Activated T-cell treated with anti-CD3 and anti-CD28 coated beads for 24 hours (primary cell): ENCODE measurements around the gene BASP1.
"Not testable (repeated sequence)": the region's sequence is repeated elsewhere in the genome, so short reads cannot be mapped to it uniquely, and the experiment has no call there.

Source experiments
- DNase-seq: peaks from one replicate; pipeline ENCODE4 v3.0.0-alpha.2; 2020; ENCODE audit warnings: low read depth

The BASP1 gene

GRCh38 chr5:17289681-17290539, 72.5 kb downstream of the BASP1 start:
- DNase-seq, result no peak

DNA sequence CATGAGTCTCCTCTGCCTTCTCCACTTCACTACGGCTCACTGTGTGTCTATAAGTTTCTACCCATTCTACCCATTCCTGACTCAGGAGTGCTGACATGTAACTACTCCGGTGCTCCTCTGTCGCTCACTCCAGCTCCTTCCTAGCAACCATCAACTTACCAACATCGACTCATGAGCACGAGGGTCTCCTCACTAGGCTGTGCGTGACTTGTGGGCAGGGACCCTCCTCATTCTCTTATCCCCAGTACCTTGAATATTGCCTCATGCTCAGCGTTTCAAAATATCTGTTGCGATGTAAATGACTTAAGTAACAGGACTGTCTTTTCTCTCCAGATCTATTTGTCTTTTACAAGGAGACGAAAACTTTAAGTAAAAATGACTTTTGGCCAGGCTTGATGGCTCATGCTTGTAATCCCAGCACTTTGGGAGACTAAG, 73.1 kb downstream of the BASP1 start:
- DNase-seq, result no peak

DNA sequence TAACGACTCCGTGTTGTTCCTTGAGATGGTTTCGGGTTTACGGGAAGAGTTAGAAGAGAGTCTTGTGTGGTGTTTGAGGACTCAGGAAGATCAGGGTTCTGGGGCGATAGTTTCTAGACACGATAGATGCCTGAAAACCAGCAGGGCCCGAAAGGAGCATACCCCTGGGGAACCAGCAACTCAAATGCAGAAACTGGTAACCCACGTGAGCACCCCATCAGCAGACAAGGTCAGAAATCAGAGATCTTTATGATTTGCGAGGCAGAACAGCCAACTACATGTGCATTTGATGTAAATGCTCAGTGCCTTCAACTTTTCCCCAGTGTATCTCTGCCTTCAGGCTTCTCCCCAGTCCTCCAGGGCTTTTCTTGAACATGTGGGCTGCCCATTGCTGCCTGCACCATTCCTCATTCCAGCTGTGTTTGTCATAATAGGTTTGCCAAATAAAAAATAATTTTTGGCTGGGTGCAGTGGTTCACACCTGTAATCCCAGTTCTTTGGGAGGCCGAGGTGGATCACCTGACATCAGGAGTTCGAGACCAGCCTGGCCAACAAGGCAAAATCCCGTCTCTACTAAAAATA, 75.1 kb downstream of the BASP1 start:
- no peak for DNase-seq

GRCh38 chr5:17294639-17295311, 77.3 kb downstream of the BASP1 start:
- no peak for DNase-seq

DNA sequence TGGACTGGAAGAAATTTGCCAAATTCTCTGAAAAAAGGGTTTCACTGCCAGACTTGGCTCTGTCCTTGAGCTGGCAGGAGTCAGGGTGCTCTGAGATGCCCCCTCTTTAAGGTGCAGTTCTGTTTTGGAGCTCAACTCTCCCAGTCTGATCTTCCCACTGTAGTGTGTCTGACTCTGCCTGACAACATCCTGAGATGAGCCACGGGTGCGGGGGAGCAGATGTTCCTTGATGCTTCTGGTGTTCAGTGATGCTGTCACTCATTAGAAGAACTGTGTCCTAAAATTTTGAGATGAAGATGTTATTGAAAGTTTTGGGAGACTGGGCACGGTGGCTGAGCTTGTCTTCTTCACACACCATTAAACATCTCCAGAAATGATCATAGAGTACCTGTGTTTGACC, 78.2 kb downstream of the BASP1 start:
- DNase-seq, result no peak

- DNase-seq, result no peak
These were observed 84.7 kb downstream of the BASP1 start for GRCh38 chr5:17302106-17302505.

- no peak for DNase-seq
These were observed 85.2 kb downstream of the BASP1 start for GRCh38 chr5:17302604-17303003.

GRCh38 chr5:17304282-17304681, 86.9 kb downstream of the BASP1 start:
- no peak for DNase-seq

GRCh38 chr5:17305017-17305416, 87.6 kb downstream of the BASP1 start:
- no peak for DNase-seq

- DNase-seq, result no peak
These were observed 88.7 kb downstream of the BASP1 start for GRCh38 chr5:17305964-17306725.

DNA sequence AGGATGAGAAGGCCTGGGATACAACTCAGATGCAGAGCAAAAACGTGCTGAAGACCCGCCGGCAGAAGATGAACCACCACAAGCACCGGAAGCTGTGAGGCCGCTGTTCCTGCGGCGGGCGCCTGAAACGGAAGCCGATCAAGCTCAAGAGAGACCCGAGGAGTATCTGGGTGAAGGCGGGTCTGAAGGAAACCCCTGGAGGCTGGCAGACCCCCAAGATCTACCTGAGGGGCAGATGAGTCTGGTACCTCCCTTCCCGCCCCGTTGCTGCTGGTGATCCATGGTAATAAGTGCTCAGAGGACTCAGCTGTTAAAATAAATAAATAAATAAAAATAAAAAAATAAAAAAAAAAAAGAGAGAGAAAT, 89.3 kb downstream of the BASP1 start:
- DNase-seq, result no peak

- not testable (repeated sequence) for DNase-seq
These were observed 90.0 kb downstream of the BASP1 start for GRCh38 chr5:17307440-17307839.

DNA sequence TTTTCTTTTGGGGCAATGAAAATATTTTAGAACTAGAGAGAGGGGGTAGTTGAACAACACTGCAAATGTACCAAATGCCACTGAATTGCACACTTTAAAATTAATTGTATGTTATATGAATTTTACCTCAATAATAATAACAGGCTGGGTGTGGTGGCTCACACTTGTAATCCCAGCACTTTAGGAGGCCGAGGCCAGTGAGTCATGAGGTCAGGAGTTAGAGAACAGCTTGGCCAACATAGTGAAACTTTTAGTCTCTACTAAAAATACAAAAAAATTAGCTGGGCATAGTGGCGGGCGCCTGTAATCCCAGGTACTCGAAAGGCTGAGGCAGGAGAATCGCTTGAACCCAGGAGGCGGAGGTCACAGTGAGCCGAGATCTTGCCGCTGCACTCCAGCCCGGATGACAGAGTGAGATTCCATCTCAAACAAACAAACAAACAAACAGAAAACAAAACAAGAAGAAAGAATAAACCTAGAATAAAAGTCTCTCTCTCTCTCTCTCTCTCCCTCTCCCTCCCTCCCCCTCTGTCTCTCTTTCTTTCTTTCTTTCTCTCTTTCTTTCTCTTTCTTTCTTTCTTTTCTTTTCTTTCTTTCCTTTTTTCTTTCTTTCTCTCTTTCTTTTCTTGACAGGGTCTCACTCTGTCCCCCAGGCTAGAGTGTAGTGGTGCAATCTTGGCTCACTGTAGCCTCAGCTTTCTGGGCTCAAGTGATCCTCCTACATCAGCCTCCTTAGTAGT, 91.1 kb downstream of the BASP1 start:
- no peak for DNase-seq

DNA sequence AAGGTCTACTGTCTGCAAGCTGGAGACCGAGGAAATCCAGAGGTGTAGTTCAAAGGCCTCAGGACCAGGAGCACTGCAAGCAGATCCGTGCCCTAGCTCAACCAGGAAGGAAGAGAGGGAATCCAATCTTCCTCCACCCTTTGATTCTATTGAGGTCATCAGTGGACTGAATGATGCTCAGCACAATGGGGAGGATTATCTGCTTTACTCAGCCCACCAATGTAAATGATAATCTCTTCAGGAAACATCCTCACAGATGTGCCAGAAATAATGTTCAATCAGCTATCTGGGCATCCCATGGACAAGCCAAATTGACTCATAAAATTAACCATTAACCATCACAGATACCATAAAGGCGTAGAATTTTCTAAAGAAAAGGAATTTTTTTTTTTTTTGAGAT, 92.0 kb downstream of the BASP1 start:
- DNase-seq, result no peak

GRCh38 chr5:17310502-17310901, 93.1 kb downstream of the BASP1 start:
- not testable (repeated sequence) for DNase-seq

- DNase-seq, result not testable (repeated sequence)
These were observed 94.4 kb downstream of the BASP1 start for GRCh38 chr5:17311811-17312210.

DNA sequence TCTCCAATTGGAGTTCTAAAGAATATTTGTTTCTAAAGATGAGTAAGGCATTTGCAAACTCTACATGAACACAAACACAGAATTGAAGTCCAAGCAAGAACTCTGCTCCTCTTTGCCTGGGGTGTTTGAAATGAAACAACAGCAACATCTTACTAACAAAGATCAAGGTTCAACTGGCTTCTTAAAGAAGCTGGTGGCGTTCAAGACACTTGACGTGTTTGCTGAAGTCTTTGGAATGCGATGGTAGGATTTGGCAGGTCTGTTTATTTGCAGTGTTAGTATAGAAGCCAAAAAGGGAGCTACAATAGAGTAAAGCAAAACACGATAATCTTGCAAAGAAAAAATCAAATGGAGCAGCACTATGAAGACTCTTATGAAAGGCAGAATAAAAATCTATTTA, 94.9 kb downstream of the BASP1 start:
- no peak for DNase-seq

- DNase-seq, result no peak
These were observed 97.6 kb downstream of the BASP1 start for GRCh38 chr5:17314907-17315471.

DNA sequence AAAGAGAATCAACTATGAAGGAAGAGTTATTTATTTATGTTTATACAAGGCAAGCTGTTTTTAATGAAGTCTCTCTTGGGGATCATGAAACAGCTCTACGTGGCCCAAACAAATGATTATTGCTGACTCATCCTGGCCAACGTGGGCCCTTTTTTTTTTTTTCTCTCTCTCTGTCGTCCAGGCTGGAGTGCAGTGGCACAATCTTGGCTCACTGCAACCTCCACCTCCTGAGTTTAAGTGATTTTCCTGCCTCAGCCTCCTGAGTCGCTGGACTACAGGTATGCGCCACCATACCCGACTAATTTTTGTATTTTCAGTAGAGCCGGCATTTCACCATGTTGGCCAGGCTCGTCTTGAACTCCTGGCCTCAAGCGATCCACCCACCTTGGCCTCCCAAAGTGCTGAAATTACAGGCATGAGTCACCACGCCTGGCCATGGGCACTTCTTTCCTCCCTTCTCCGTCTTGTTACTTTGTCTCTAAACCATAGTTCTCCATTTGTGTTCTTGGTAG, 98.3 kb downstream of the BASP1 start:
- no peak for DNase-seq

DNA sequence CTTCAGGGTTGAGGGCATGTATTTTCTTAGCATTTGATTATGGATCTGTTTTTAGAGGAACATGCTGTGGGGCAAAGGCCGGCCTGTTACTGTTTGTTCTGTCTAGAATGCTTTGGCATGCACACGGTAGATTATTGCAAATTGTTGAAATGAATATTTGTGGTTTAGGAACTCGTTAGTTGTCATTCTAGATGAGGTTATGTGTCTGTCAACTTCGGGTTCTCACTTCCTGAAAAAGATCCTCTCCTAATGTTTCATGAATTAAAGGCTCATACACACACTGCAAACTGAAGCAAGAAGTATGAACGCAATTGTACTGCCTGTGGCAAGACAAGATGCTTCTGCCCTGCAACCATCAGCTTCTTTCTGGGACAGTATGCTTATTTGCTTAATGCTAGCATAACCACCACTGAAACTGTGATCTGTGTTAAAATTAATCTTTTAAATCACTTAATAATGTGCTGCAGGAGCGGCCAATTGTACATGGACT, 99.6 kb downstream of the BASP1 start:
- no peak for DNase-seq

DNA sequence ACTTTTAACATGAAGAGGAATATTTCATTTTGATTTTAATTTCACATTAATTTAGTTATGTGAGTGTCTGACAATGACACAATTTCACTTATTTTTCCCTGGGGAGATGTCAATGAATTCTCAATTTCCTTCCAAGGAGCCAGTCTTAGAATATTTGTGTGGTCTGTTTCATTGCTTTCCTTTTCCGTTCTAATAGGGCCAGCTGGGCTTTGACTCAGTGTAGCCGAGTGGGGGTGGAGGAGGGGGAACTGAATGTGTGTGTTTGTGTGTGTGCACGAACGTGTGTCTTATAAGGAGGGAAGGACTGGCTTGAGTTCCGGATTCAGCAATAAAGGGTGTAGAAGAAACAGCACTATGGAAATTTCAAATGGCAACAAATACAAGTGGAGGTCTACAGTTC, 100.0 kb downstream of the BASP1 start:
- no peak for DNase-seq
